ENCODE measurements around the gene SPTB. TPM values are rescaled to one million over a fixed set of nuclear protein-coding genes. Genes with fewer than 3 reads are reported as not detected.

The SPTB gene
- total RNA-seq, 1 donor from 2014 or later = 0.04 TPM

GRCh38 chr14:64748521-64748920 is 131.2 kb downstream of the SPTB start:
- no peaks in the 10 kb centered on the region for H3K36me3 Mint-ChIP-seq (ENCODE audit: low read depth)
- no peak overlapping the region for H3K4me3 Mint-ChIP-seq
- TF ChIP-seq CTCF (IDR thresholded peaks at IDR 0.05) = no peak
- POLR2A ChIA-PET = no interaction called here
- H3K27ac Mint-ChIP-seq = no peak overlapping the region
- H3K27me3 Mint-ChIP-seq = no peaks in the 10 kb centered on the region
- H3K9me3 Mint-ChIP-seq = no peaks in the 10 kb centered on the region
- ATAC-seq (ENCODE audit: low read depth) (no peak), DNase-seq (no peak)
- no peaks in the 10 kb centered on the region for H3K4me1 Mint-ChIP-seq
- CTCF ChIA-PET = no interaction called here
- intact Hi-C loops (cut with micrococcal nuclease) = no loop called here

- intact Hi-C loops (cut with micrococcal nuclease) = no loop called here
- no peak overlapping the region for H3K27ac Mint-ChIP-seq
- POLR2A ChIA-PET = no interaction called here
These were observed 132.4 kb downstream of the SPTB start for GRCh38 chr14:64747327-64747726.

GRCh38 chr14:64746298-64747250 is 133.1 kb downstream of the SPTB start:
- no peaks in the 10 kb centered on the region for H3K27me3 Mint-ChIP-seq
- no peaks in the 10 kb centered on the region for H3K36me3 Mint-ChIP-seq (ENCODE audit: low read depth)
- no peaks in the 10 kb centered on the region for H3K9me3 Mint-ChIP-seq
- no peak overlapping the region for H3K27ac Mint-ChIP-seq
- POLR2A ChIA-PET = no interaction called here
- no peaks in the 10 kb centered on the region for H3K4me1 Mint-ChIP-seq
- DNase-seq (no peak), ATAC-seq (ENCODE audit: low read depth) (no peak)
- intact Hi-C loops (cut with micrococcal nuclease) = no loop called here
- no peak for TF ChIP-seq CTCF (IDR thresholded peaks at IDR 0.05)
- H3K4me3 Mint-ChIP-seq = no peak overlapping the region
- CTCF ChIA-PET = no interaction called here

More at GRCh38 chr14:64747327-64747726, 132.4 kb downstream of the SPTB start:
- no peaks in the 10 kb centered on the region for H3K9me3 Mint-ChIP-seq
- no peaks in the 10 kb centered on the region for H3K36me3 Mint-ChIP-seq (ENCODE audit: low read depth)
- no peak overlapping the region for H3K4me3 Mint-ChIP-seq
- no peak for DNase-seq
- no peaks in the 10 kb centered on the region for H3K4me1 Mint-ChIP-seq
- CTCF ChIA-PET = no interaction called here
- TF ChIP-seq CTCF (IDR thresholded peaks at IDR 0.05) = no peak
- ATAC-seq (ENCODE audit: low read depth) = no peak
- H3K27me3 Mint-ChIP-seq = no peaks in the 10 kb centered on the region

- ChIA-PET CTCF (no interaction called here), POLR2A (no interaction called here)
- TF ChIP-seq CTCF (IDR thresholded peaks at IDR 0.05) = no peak
- Mint-ChIP-seq H3K4me3 (no peak overlapping the region), H3K27ac (no peak overlapping the region), H3K4me1 (no peaks in the 10 kb centered on the region), H3K27me3 (no peaks in the 10 kb centered on the region), H3K36me3 (ENCODE audit: low read depth) (no peaks in the 10 kb centered on the region), H3K9me3 (no peaks in the 10 kb centered on the region)
- ATAC-seq (ENCODE audit: low read depth) (no peak), DNase-seq (no peak)
- intact Hi-C loops (cut with micrococcal nuclease) = no loop called here
These were observed 134.1 kb downstream of the SPTB start for GRCh38 chr14:64745511-64746091.

DNA sequence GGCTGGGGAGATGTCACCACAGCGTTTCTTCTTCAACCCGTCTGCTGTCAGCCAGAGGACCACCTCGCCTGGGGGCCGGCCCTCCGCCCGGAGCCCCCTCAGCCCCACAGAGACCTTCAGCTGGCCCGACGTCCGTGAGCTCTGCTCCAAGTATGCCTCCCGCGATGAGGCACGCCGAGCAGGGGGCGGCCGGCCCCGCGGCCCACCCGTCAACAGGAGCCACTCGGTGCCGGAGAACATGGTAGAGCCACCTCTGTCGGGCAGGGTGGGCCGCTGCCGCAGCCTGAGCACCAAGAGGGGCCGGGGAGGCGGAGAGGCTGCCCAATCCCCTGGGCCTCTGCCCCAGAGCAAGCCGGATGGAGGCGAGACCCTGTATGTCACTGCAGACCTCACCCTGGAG is 136.6 kb downstream of the SPTB start:
- DNase-seq (no peak), ATAC-seq (ENCODE audit: low read depth) (no peak)
- H3K4me3 Mint-ChIP-seq = no peak overlapping the region
- H3K4me1 Mint-ChIP-seq = no peaks in the 10 kb centered on the region
- CTCF ChIA-PET = no interaction called here
- H3K27ac Mint-ChIP-seq = no peak overlapping the region
- no peaks in the 10 kb centered on the region for H3K9me3 Mint-ChIP-seq
- H3K36me3 Mint-ChIP-seq (ENCODE audit: low read depth) = no peaks in the 10 kb centered on the region
- intact Hi-C loops (cut with micrococcal nuclease) = no loop called here
- POLR2A ChIA-PET = no interaction called here
- H3K27me3 Mint-ChIP-seq = no peaks in the 10 kb centered on the region
- no peak for TF ChIP-seq CTCF (IDR thresholded peaks at IDR 0.05)

Data from activated B cell treated with CpG ODN at 0.5 μM for 24 hours (primary cell).